ENCODE data around the gene IPMK.

Gene IPMK

GRCh38 chr10:58153751-58154150 is 113.9 kb downstream of the IPMK start:
- no peak for DNase-seq (ENCODE audit: low read depth in 2 of 2)

DNA sequence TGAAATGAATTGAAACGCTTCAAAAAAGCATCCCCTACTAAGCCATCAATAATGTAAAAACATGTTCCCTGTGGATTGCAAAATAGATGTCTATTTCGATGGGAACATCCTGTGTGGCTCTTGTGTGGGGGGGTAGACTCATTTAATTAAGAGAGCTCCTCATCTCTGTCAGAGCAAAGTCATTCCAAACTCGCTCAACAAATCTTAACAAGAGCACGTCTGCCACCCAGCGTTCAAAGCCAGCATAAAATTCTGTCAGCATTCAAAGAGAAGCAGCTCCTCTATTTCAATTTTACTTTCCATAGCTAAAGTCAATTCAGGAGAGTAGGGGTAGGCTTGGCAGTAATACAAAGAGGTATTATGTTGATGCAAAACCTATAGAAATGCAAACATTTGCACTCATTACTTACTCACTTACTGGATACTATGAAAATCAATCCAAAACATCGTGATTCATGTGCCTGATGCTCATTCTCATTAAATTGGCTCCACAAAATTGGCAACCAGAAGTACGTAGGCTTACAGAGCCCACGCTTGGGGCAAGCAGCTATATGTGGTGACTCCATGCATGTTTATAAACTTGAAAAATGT is 114.9 kb downstream of the IPMK start:
- no peak for DNase-seq (ENCODE audit: low read depth in 2 of 2)

- DNase-seq (ENCODE audit: low read depth in 2 of 2), result no peak
These were observed 117.4 kb downstream of the IPMK start for GRCh38 chr10:58150290-58150689.

DNA sequence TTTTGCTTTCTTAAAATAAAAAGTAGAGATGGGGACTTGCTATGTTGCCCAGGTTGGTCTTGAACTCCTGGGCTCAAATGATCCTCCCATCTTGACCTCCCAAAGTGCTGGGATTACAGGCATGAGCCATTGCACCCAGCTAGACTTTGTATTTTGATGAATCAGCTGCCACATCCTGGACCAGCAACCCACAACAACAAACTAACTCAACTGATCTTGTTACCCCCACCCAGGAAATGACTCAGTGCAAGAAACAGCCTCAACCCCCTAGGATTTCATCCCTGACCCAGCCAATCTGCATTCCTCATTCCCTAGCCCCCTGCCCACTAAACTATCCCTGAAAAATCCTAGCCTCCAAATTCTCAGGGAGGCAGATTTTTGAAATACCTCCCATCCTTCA is 123.8 kb downstream of the IPMK start:
- DNase-seq (ENCODE audit: low read depth in 2 of 2), result no peak
